ENCODE results near the gene ROR1.

DNA sequence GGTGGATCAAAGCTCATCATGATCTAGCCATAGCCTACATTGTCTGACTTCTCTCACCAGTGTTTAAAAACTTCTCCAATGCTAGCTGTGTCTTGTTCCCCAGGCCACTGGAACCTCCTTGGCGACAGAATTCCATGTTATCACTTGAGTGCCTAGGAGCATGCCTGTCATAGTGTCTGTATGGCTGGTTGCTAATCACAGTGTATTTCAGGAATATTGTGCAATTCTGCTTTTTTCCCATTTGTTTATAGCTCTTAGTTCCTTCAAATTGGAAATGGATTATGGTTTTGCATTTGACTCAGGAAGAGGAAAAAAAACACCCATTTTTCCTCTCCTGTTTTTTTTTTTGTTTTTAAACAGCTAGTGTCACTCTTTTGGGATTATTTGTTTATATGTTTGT, 25.5 kb downstream of the ROR1 start:
- TF ChIP-seq, protein P1, sequence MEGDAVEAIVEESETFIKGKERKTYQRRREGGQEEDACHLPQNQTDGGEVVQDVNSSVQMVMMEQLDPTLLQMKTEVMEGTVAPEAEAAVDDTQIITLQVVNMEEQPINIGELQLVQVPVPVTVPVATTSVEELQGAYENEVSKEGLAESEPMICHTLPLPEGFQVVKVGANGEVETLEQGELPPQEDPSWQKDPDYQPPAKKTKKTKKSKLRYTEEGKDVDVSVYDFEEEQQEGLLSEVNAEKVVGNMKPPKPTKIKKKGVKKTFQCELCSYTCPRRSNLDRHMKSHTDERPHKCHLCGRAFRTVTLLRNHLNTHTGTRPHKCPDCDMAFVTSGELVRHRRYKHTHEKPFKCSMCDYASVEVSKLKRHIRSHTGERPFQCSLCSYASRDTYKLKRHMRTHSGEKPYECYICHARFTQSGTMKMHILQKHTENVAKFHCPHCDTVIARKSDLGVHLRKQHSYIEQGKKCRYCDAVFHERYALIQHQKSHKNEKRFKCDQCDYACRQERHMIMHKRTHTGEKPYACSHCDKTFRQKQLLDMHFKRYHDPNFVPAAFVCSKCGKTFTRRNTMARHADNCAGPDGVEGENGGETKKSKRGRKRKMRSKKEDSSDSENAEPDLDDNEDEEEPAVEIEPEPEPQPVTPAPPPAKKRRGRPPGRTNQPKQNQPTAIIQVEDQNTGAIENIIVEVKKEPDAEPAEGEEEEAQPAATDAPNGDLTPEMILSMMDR (IDR thresholded peaks at IDR 0.05): no peak
- no peak for TF ChIP-seq POLR2A (IDR thresholded peaks at IDR 0.05)

Measured in uterus (tissue), 2 donors.